HEK293 (cell line): ENCODE measurements around the gene H2BK1.

Experiments
- HOXA7 ChIP-seq: sonication (generic); formaldehyde crosslinking; IDR thresholded peaks from 2 replicates; pipeline ENCODE4 v1.8.1; 2022; ENCODE audit warnings: missing genetic modification reagents, borderline replicate concordance
- HOXC10 ChIP-seq: sonication (generic); formaldehyde crosslinking; IDR thresholded peaks from 2 replicates; pipeline ENCODE4 v1.8.1; 2023; ENCODE audit warnings: mild to moderate bottlenecking, missing genetic modification reagents
- PATZ1 ChIP-seq: fragments of 450-650 bp; formaldehyde crosslinking; IDR thresholded peaks from 2 replicates; pipeline ENCODE4 v1.5.1; 2016; ENCODE audit warnings: missing biosample characterization, missing genetic modification characterization
- REST ChIP-seq: fragments of 450-650 bp; formaldehyde crosslinking; IDR thresholded peaks from 2 replicates; pipeline ENCODE4 v1.5.1; 2016; ENCODE audit warnings: missing biosample characterization, missing genetic modification characterization
- SP7 ChIP-seq: fragments of 450-650 bp; formaldehyde crosslinking; IDR thresholded peaks from 2 replicates; pipeline ENCODE4 v1.5.1; 2016; ENCODE audit warnings: missing biosample characterization, missing genetic modification characterization
- TSHZ1 ChIP-seq: fragments of 450-650 bp; formaldehyde crosslinking; IDR thresholded peaks from 2 replicates; pipeline ENCODE4 v1.5.1; 2016; ENCODE audit warnings: missing biosample characterization, missing genetic modification characterization, borderline replicate concordance
- ZBTB44 ChIP-seq: fragments of 450-650 bp; IDR thresholded peaks from 2 replicates; pipeline ENCODE4 v1.5.1; 2018; ENCODE audit warnings: missing biosample characterization, mild to moderate bottlenecking, missing genetic modification characterization
- ZBTB6 ChIP-seq: fragments of 450-650 bp; formaldehyde crosslinking; IDR thresholded peaks from 2 replicates; pipeline ENCODE4 v1.5.1; 2017; ENCODE audit warnings: missing biosample characterization, missing genetic modification characterization
- ZNF146 ChIP-seq: fragments of 450-650 bp; formaldehyde crosslinking; IDR thresholded peaks from 2 replicates; pipeline ENCODE4 v1.5.1; 2016; ENCODE audit warnings: missing biosample characterization, missing genetic modification characterization
- ZNF175 ChIP-seq: fragments of 450-650 bp; formaldehyde crosslinking; IDR thresholded peaks from 2 replicates; pipeline ENCODE4 v1.5.1; 2016; ENCODE audit warnings: missing biosample characterization, missing genetic modification characterization
- ZNF280D ChIP-seq: fragments of 450-650 bp; formaldehyde crosslinking; IDR thresholded peaks from 2 replicates; pipeline ENCODE4 v1.5.1; 2016; ENCODE audit warnings: missing biosample characterization, missing genetic modification characterization
- ZNF394 ChIP-seq: fragments of 450-650 bp; formaldehyde crosslinking; IDR thresholded peaks from 2 replicates; pipeline ENCODE4 v1.5.1; 2016; ENCODE audit warnings: missing biosample characterization, missing genetic modification characterization, mild to moderate bottlenecking, moderate library complexity, borderline replicate concordance
- ZNF513 ChIP-seq: fragments of 450-650 bp; IDR thresholded peaks from 2 replicates; pipeline ENCODE4 v1.5.1; 2018; ENCODE audit warnings: missing biosample characterization, missing genetic modification characterization
- ZNF521 ChIP-seq: fragments of 450-650 bp; formaldehyde crosslinking; IDR thresholded peaks from 2 replicates; pipeline ENCODE4 v1.5.1; 2017; ENCODE audit warnings: missing biosample characterization, mild to moderate bottlenecking, missing genetic modification characterization
- ZNF645 ChIP-seq: fragments of 450-650 bp; formaldehyde crosslinking; IDR thresholded peaks from 2 replicates; pipeline ENCODE4; 2016; ENCODE audit warnings: missing biosample characterization, missing genetic modification characterization
- ZSCAN30 ChIP-seq: fragments of 450-650 bp; IDR thresholded peaks from 2 replicates; pipeline ENCODE4 v1.5.1; 2018; ENCODE audit warnings: missing biosample characterization, mild to moderate bottlenecking, missing genetic modification characterization, moderate library complexity

H2BK1 gene

GRCh38 chr7:151168003-151168786 is 42.1 kb downstream of the H2BK1 start (continued):
- no peak for TF ChIP-seq HOXA7 (CRISPR knock-in tag)
- 0 out of 2 replicates have a peak, but pooled peaks have one; percentile 55 for TF ChIP-seq ZSCAN30
- no peak for TF ChIP-seq HOXC10
- TF ChIP-seq ZNF394 (tag by site-specific recombination), result peak; percentile 40; the same call in 1 of the 2 replicates
- no peak for TF ChIP-seq ZBTB44
- no peak; the same call in 1 of the 2 replicates for TF ChIP-seq SP7 (tag by site-specific recombination)
- peak; percentile 39; the same call in 1 of the 2 replicates for TF ChIP-seq TSHZ1 (tag by site-specific recombination)
- no peak for TF ChIP-seq ZNF513 (tag by site-specific recombination)
- no peak for TF ChIP-seq ZNF146 (tag by site-specific recombination)
- TF ChIP-seq ZBTB6 (tag by site-specific recombination), result peak; percentile 52; the same call in 1 of the 2 replicates
- TF ChIP-seq PATZ1 (tag by site-specific recombination), result peak; percentile 85
- no peak for TF ChIP-seq ZNF280D (tag by site-specific recombination)
- TF ChIP-seq ZNF645, result no peak
- no peak for TF ChIP-seq REST (tag by site-specific recombination)
- TF ChIP-seq ZNF521, result no peak
- no peak for TF ChIP-seq ZNF175 (tag by site-specific recombination)
